Ishikawa (cell line): ENCODE data around the gene PYCARD.

Source experiments
- CREB1 ChIP-seq: IDR thresholded peaks from 2 replicates; pipeline ENCODE4 v1.6.1; 2012; ENCODE audit warnings: low read depth
- EP300 ChIP-seq: IDR thresholded peaks from 2 replicates; pipeline ENCODE4 v1.6.1; 2012; ENCODE audit warnings: borderline replicate concordance
- MAX ChIP-seq: IDR thresholded peaks from 2 replicates; pipeline ENCODE4 v1.6.1; 2012
- TAF1 ChIP-seq: IDR thresholded peaks from 2 replicates; pipeline ENCODE4 v1.6.1; 2012; ENCODE audit warnings: low read depth, mild to moderate bottlenecking
- YY1 ChIP-seq: IDR thresholded peaks from 2 replicates; pipeline ENCODE4 v1.6.1; 2012; ENCODE audit warnings: low read depth

GRCh38 chr16:31193874-31194273 lies 8.7 kb downstream of the PYCARD start:
- TF ChIP-seq TAF1 (no peak), MAX (no peak), EP300 (no peak), CREB1 (no peak), YY1 (no peak)
